ENCODE measurements around the gene RIMKLA. TPM values are rescaled to one million over a fixed set of nuclear protein-coding genes. Genes with fewer than 3 reads are reported as not detected.

Gene RIMKLA
- total and polyA plus RNA-seq, 3 experiments from 2014 or later = 0.24 to 2.0 (median 1.4) TPM

- Mint-ChIP-seq H3K9me3 (no peaks in the 10 kb centered on the region), H3K27me3 (peaks cover 3 to 22% of the 10 kb centered on the region in 2 donors)
- POLR2A ChIA-PET = no interaction called here
These were observed 34.2 kb downstream of the RIMKLA start for GRCh38 chr1:42414551-42415496.

GRCh38 chr1:42417166-42417565 is 36.6 kb downstream of the RIMKLA start:
- Histone ChIP-seq H3K4me3 (ENCODE audit: low read length) (no peak overlapping the region), H3K27ac (ENCODE audit: low read depth, low read length) (no peak overlapping the region), H3K36me3 (ENCODE audit: insufficient read depth, low read length) (no peaks in the 10 kb centered on the region), H3K27me3 (ENCODE audit: insufficient read depth, low read length, poor library complexity, severe bottlenecking) (no peaks in the 10 kb centered on the region), H3K9me3 (ENCODE audit: low read length) (no peaks in the 10 kb centered on the region), H3K4me1 (ENCODE audit: insufficient read depth, low read length) (no peaks in the 10 kb centered on the region)
- no peaks in the 10 kb centered on the region for H3K4me1 Mint-ChIP-seq
- POLR2A ChIA-PET = no interaction called here
- no peak overlapping the region for H3K27ac Mint-ChIP-seq
- H3K9me3 Mint-ChIP-seq = no peaks in the 10 kb centered on the region
- H3K27me3 Mint-ChIP-seq = peaks cover 10 to 32% of the 10 kb centered on the region in 2 donors
- H3K36me3 Mint-ChIP-seq = no peaks in the 10 kb centered on the region
- CTCF ChIA-PET = no interaction called here
- H3K4me3 Mint-ChIP-seq = no peak overlapping the region
- no peak for DNase-seq

More at GRCh38 chr1:42414551-42415496, 34.2 kb downstream of the RIMKLA start:
- Mint-ChIP-seq H3K27ac (no peak overlapping the region), H3K4me1 (no peaks in the 10 kb centered on the region), H3K36me3 (no peaks in the 10 kb centered on the region), H3K4me3 (no peak overlapping the region)
- CTCF ChIA-PET = no interaction called here
- DNase-seq = no peak
- Histone ChIP-seq H3K4me3 (ENCODE audit: low read length) (no peak overlapping the region), H3K36me3 (ENCODE audit: insufficient read depth, low read length) (no peaks in the 10 kb centered on the region), H3K9me3 (ENCODE audit: low read length) (no peaks in the 10 kb centered on the region), H3K27ac (ENCODE audit: low read depth, low read length) (no peak overlapping the region), H3K4me1 (ENCODE audit: insufficient read depth, low read length) (no peaks in the 10 kb centered on the region), H3K27me3 (ENCODE audit: insufficient read depth, low read length, poor library complexity, severe bottlenecking) (no peaks in the 10 kb centered on the region)

- DNase-seq = no peak
- Mint-ChIP-seq H3K27ac (no peak overlapping the region), H3K36me3 (no peaks in the 10 kb centered on the region), H3K4me3 (no peak overlapping the region), H3K27me3 (peaks cover 10 to 32% of the 10 kb centered on the region in 2 donors), H3K9me3 (no peaks in the 10 kb centered on the region), H3K4me1 (no peaks in the 10 kb centered on the region)
- H3K4me1 ChIP-seq (ENCODE audit: insufficient read depth, low read length) = no peaks in the 10 kb centered on the region
- H3K27me3 ChIP-seq (ENCODE audit: insufficient read depth, low read length, poor library complexity, severe bottlenecking) = no peaks in the 10 kb centered on the region
- H3K9me3 ChIP-seq (ENCODE audit: low read length) = no peaks in the 10 kb centered on the region
- ChIA-PET CTCF (interaction anchor here (1.0 kb wide), 1 partner anchor 115 kb away, joined by 3 read pairs; no protein-coding TSS in a partner anchor), POLR2A (no interaction called here)
- H3K4me3 ChIP-seq (ENCODE audit: low read length) = no peak overlapping the region
- H3K36me3 ChIP-seq (ENCODE audit: insufficient read depth, low read length) = no peaks in the 10 kb centered on the region
- H3K27ac ChIP-seq (ENCODE audit: low read depth, low read length) = no peak overlapping the region
These were observed 37.9 kb downstream of the RIMKLA start for GRCh38 chr1:42418516-42418915.

GRCh38 chr1:42419126-42419821 is 38.7 kb downstream of the RIMKLA start:
- Mint-ChIP-seq H3K4me1 (no peaks in the 10 kb centered on the region), H3K4me3 (no peak overlapping the region), H3K9me3 (no peaks in the 10 kb centered on the region), H3K36me3 (no peaks in the 10 kb centered on the region), H3K27ac (no peak overlapping the region), H3K27me3 (peaks cover 10 to 37% of the 10 kb centered on the region in 2 donors)
- no peak for DNase-seq
- H3K27ac ChIP-seq (ENCODE audit: low read depth, low read length) = no peak overlapping the region
- H3K9me3 ChIP-seq (ENCODE audit: low read length) = no peaks in the 10 kb centered on the region
- H3K4me3 ChIP-seq (ENCODE audit: low read length) = no peak overlapping the region
- ChIA-PET CTCF (interaction anchor here (0.7 to 1.0 kb wide), 2 partner anchors 19 to 115 kb away, joined by 3 read pairs; no protein-coding TSS in a partner anchor), POLR2A (no interaction called here)
- H3K36me3 ChIP-seq (ENCODE audit: insufficient read depth, low read length) = no peaks in the 10 kb centered on the region
- H3K27me3 ChIP-seq (ENCODE audit: insufficient read depth, low read length, poor library complexity, severe bottlenecking) = no peaks in the 10 kb centered on the region
- H3K4me1 ChIP-seq (ENCODE audit: insufficient read depth, low read length) = no peaks in the 10 kb centered on the region

GRCh38 chr1:42420121-42420520 is 39.5 kb downstream of the RIMKLA start:
- Histone ChIP-seq H3K27me3 (ENCODE audit: insufficient read depth, low read length, poor library complexity, severe bottlenecking) (no peaks in the 10 kb centered on the region), H3K4me1 (ENCODE audit: insufficient read depth, low read length) (no peaks in the 10 kb centered on the region), H3K9me3 (ENCODE audit: low read length) (no peaks in the 10 kb centered on the region), H3K4me3 (ENCODE audit: low read length) (no peak overlapping the region), H3K36me3 (ENCODE audit: insufficient read depth, low read length) (no peaks in the 10 kb centered on the region), H3K27ac (ENCODE audit: low read depth, low read length) (no peak overlapping the region)
- Mint-ChIP-seq H3K27ac (no peak overlapping the region), H3K4me3 (no peak overlapping the region), H3K9me3 (no peaks in the 10 kb centered on the region), H3K4me1 (no peaks in the 10 kb centered on the region), H3K27me3 (peaks cover 10 to 36% of the 10 kb centered on the region in 2 donors), H3K36me3 (no peaks in the 10 kb centered on the region)
- ChIA-PET POLR2A (no interaction called here), CTCF (no interaction called here)
- no peak for DNase-seq

GRCh38 chr1:42420911-42421585 is 40.5 kb downstream of the RIMKLA start:
- Mint-ChIP-seq H3K4me3 (no peak overlapping the region), H3K27me3 (peaks cover 10 to 37% of the 10 kb centered on the region in 2 donors), H3K4me1 (no peaks in the 10 kb centered on the region), H3K27ac (peak overlapping the region in 1 of 8 donors; percentile 96), H3K9me3 (no peaks in the 10 kb centered on the region), H3K36me3 (no peaks in the 10 kb centered on the region)
- ChIA-PET POLR2A (interaction anchor here (0.6 kb wide), 1 partner anchor 43 kb away, joined by 9 read pairs; no protein-coding TSS in a partner anchor), CTCF (no interaction called here)
- Histone ChIP-seq H3K36me3 (ENCODE audit: insufficient read depth, low read length) (no peaks in the 10 kb centered on the region), H3K9me3 (ENCODE audit: low read length) (no peaks in the 10 kb centered on the region), H3K27me3 (ENCODE audit: insufficient read depth, low read length, poor library complexity, severe bottlenecking) (no peaks in the 10 kb centered on the region), H3K27ac (ENCODE audit: low read depth, low read length) (no peak overlapping the region), H3K4me3 (ENCODE audit: low read length) (no peak overlapping the region), H3K4me1 (ENCODE audit: insufficient read depth, low read length) (no peaks in the 10 kb centered on the region)
- DNase-seq = no peak

- H3K27ac Mint-ChIP-seq = no peak overlapping the region
- H3K9me3 Mint-ChIP-seq = no peaks in the 10 kb centered on the region
- H3K4me1 ChIP-seq (ENCODE audit: insufficient read depth, low read length) = no peaks in the 10 kb centered on the region
- no peaks in the 10 kb centered on the region for H3K36me3 ChIP-seq (ENCODE audit: insufficient read depth, low read length)
- no peaks in the 10 kb centered on the region for H3K4me1 Mint-ChIP-seq
- CTCF ChIA-PET = no interaction called here
- H3K36me3 Mint-ChIP-seq = no peaks in the 10 kb centered on the region
- H3K27ac ChIP-seq (ENCODE audit: low read depth, low read length) = no peak overlapping the region
- POLR2A ChIA-PET = no interaction called here
- H3K27me3 Mint-ChIP-seq = peaks cover 12 to 37% of the 10 kb centered on the region in 2 donors
- no peak overlapping the region for H3K4me3 Mint-ChIP-seq
- no peaks in the 10 kb centered on the region for H3K27me3 ChIP-seq (ENCODE audit: insufficient read depth, low read length, poor library complexity, severe bottlenecking)
- no peak overlapping the region for H3K4me3 ChIP-seq (ENCODE audit: low read length)
- no peak for DNase-seq
- no peaks in the 10 kb centered on the region for H3K9me3 ChIP-seq (ENCODE audit: low read length)
These were observed 42.1 kb downstream of the RIMKLA start for GRCh38 chr1:42422737-42423136.

- POLR2A ChIA-PET = no interaction called here
- Histone ChIP-seq H3K9me3 (ENCODE audit: low read length) (no peaks in the 10 kb centered on the region), H3K4me1 (ENCODE audit: insufficient read depth, low read length) (no peaks in the 10 kb centered on the region), H3K36me3 (ENCODE audit: insufficient read depth, low read length) (no peaks in the 10 kb centered on the region), H3K27ac (ENCODE audit: low read depth, low read length) (no peak overlapping the region), H3K4me3 (ENCODE audit: low read length) (no peak overlapping the region), H3K27me3 (ENCODE audit: insufficient read depth, low read length, poor library complexity, severe bottlenecking) (no peaks in the 10 kb centered on the region)
- no peak overlapping the region for H3K4me3 Mint-ChIP-seq
- CTCF ChIA-PET = interaction anchor here (0.6 kb wide), 1 partner anchor 175 kb away, joined by 5 read pairs; no protein-coding TSS in a partner anchor
- H3K9me3 Mint-ChIP-seq = no peaks in the 10 kb centered on the region
- H3K36me3 Mint-ChIP-seq = no peaks in the 10 kb centered on the region
- no peak for DNase-seq
- no peaks in the 10 kb centered on the region for H3K4me1 Mint-ChIP-seq
- H3K27me3 Mint-ChIP-seq = peaks cover 12 to 37% of the 10 kb centered on the region in 2 donors
- no peak overlapping the region for H3K27ac Mint-ChIP-seq
These were observed 43.1 kb downstream of the RIMKLA start for GRCh38 chr1:42423681-42424080.

All from CD8-positive, alpha-beta memory T cell (primary cell).